ENCODE results near the gene ARSB.

The ARSB gene

DNA sequence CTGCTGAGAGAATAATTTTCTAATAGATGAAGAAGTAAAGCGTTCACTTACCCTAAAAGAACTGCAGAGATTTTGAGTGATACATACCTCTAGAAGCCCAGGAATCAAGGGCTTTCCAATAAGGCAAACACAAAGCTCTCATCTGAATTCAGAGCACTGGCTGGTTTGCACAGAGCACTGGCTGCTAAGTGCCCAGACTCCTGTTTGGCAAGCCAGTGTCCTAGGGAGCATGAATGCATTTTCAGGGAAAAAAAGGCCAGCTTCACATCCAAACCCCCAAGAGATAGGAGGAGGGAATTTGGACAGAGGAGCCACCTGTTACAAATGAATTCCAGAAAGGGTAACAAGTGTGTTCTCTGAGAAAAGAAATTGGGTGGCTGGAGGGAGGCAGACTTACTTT is 65.3 kb downstream of the ARSB start:
- H3K4me3 ChIP-seq (ENCODE audit: low read depth, low read length, poor library complexity, severe bottlenecking), result no peak overlapping the region
- no peak overlapping the region for H3K9ac ChIP-seq (ENCODE audit: low read length)
- no peak overlapping the region for H3K4me2 ChIP-seq (ENCODE audit: low read length)
- no peaks in the 10 kb centered on the region for H3K36me3 ChIP-seq (ENCODE audit: insufficient read depth, low read length)
- no peaks in the 10 kb centered on the region for H3K27me3 ChIP-seq (ENCODE audit: insufficient read depth, low read length)
- no peaks in the 10 kb centered on the region for H3K9me3 ChIP-seq (ENCODE audit: low read length)
- no peaks in the 10 kb centered on the region for H3F3A ChIP-seq (ENCODE audit: insufficient read depth, low read length)
- no peaks in the 10 kb centered on the region for H4K20me1 ChIP-seq (ENCODE audit: insufficient read depth, low read length)
- H3K9me2 ChIP-seq (ENCODE audit: low read depth, low read length), result no peaks in the 10 kb centered on the region
- no peaks in the 10 kb centered on the region for H3K4me1 ChIP-seq (ENCODE audit: insufficient read depth, low read length, severe bottlenecking)
- TF ChIP-seq EZH2 (IDR thresholded peaks at IDR 0.05; ENCODE audit: borderline replicate concordance, low read length), result no peak
- TF ChIP-seq, protein P1, sequence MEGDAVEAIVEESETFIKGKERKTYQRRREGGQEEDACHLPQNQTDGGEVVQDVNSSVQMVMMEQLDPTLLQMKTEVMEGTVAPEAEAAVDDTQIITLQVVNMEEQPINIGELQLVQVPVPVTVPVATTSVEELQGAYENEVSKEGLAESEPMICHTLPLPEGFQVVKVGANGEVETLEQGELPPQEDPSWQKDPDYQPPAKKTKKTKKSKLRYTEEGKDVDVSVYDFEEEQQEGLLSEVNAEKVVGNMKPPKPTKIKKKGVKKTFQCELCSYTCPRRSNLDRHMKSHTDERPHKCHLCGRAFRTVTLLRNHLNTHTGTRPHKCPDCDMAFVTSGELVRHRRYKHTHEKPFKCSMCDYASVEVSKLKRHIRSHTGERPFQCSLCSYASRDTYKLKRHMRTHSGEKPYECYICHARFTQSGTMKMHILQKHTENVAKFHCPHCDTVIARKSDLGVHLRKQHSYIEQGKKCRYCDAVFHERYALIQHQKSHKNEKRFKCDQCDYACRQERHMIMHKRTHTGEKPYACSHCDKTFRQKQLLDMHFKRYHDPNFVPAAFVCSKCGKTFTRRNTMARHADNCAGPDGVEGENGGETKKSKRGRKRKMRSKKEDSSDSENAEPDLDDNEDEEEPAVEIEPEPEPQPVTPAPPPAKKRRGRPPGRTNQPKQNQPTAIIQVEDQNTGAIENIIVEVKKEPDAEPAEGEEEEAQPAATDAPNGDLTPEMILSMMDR (IDR thresholded peaks at IDR 0.05; ENCODE audit: low read length), result no peak
- no peak overlapping the region for H3K27ac ChIP-seq (ENCODE audit: low read depth, low read length, poor library complexity, severe bottlenecking)
- H3K79me2 ChIP-seq (ENCODE audit: insufficient read depth, low read length), result no peaks in the 10 kb centered on the region
- H2AFZ ChIP-seq (ENCODE audit: low read length), result no peak overlapping the region

DNA sequence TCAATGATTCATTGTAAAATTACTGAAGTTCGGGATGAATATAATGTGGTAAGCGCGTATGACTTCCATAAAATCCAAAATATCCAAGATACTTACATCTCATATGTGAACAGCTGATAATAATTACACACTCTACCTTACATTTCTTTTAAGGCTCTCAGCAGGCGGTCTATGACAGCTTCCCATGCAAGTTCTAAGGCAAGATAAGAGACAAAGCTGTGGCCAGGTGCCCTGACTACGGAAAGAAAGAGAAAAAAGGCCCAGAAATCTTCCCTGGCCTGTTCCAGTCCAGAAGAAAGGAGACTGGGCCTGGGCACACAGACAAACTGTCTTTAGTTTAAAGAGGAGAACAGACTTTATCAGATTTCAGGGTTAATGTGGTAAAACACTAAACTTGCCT is 69.1 kb downstream of the ARSB start:
- Histone ChIP-seq H2AFZ (ENCODE audit: low read length) (no peak overlapping the region), H3K9me2 (ENCODE audit: low read depth, low read length) (no peaks in the 10 kb centered on the region), H3K79me2 (ENCODE audit: insufficient read depth, low read length) (no peaks in the 10 kb centered on the region), H3K27ac (ENCODE audit: low read depth, low read length, poor library complexity, severe bottlenecking) (no peak overlapping the region), H3K27me3 (ENCODE audit: insufficient read depth, low read length) (no peaks in the 10 kb centered on the region), H3K9ac (ENCODE audit: low read length) (no peak overlapping the region), H4K20me1 (ENCODE audit: insufficient read depth, low read length) (no peaks in the 10 kb centered on the region), H3K9me3 (ENCODE audit: low read length) (no peaks in the 10 kb centered on the region), H3K4me3 (ENCODE audit: low read depth, low read length, poor library complexity, severe bottlenecking) (no peak overlapping the region), H3K36me3 (ENCODE audit: insufficient read depth, low read length) (no peaks in the 10 kb centered on the region), H3F3A (ENCODE audit: insufficient read depth, low read length) (no peaks in the 10 kb centered on the region), H3K4me1 (ENCODE audit: insufficient read depth, low read length, severe bottlenecking) (peaks cover 11% of the 10 kb centered on the region), H3K4me2 (ENCODE audit: low read length) (no peak overlapping the region)
- TF ChIP-seq, protein P1 (IDR thresholded peaks at IDR 0.05; ENCODE audit: low read length), result no peak
- no peak for TF ChIP-seq EZH2 (IDR thresholded peaks at IDR 0.05; ENCODE audit: borderline replicate concordance, low read length)

DNA sequence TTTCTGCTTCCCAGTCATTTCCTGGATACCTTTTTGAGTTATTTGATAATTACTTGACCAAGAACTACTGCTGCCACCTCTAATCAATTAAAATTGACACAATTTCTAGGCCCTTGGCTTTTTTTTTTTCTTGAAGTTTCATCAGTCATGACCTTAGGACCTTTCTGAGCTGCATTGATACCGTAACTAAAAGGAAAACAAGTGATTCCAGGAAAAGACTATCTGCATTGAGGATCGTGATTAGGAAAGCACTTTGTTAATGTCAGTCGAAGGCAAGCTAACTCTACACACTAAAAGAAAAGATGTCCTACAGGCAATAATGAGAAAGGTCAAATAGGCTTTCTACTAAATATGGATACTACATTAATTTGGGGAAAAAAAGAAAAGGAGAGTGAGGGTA is 69.9 kb downstream of the ARSB start:
- Histone ChIP-seq H3K9me3 (ENCODE audit: low read length) (no peaks in the 10 kb centered on the region), H3K4me2 (ENCODE audit: low read length) (no peak overlapping the region), H3K9ac (ENCODE audit: low read length) (no peak overlapping the region), H3K36me3 (ENCODE audit: insufficient read depth, low read length) (no peaks in the 10 kb centered on the region), H3K27me3 (ENCODE audit: insufficient read depth, low read length) (no peaks in the 10 kb centered on the region), H4K20me1 (ENCODE audit: insufficient read depth, low read length) (no peaks in the 10 kb centered on the region), H3K9me2 (ENCODE audit: low read depth, low read length) (no peaks in the 10 kb centered on the region), H3K27ac (ENCODE audit: low read depth, low read length, poor library complexity, severe bottlenecking) (no peak overlapping the region), H2AFZ (ENCODE audit: low read length) (no peak overlapping the region), H3K4me1 (ENCODE audit: insufficient read depth, low read length, severe bottlenecking) (peaks cover 13% of the 10 kb centered on the region), H3F3A (ENCODE audit: insufficient read depth, low read length) (no peaks in the 10 kb centered on the region), H3K79me2 (ENCODE audit: insufficient read depth, low read length) (no peaks in the 10 kb centered on the region), H3K4me3 (ENCODE audit: low read depth, low read length, poor library complexity, severe bottlenecking) (no peak overlapping the region)
- no peak for TF ChIP-seq EZH2 (IDR thresholded peaks at IDR 0.05; ENCODE audit: borderline replicate concordance, low read length)
- TF ChIP-seq, protein P1 (IDR thresholded peaks at IDR 0.05; ENCODE audit: low read length), result no peak

Measured in OCI-LY1 (cell line).